CD4-positive, CD25-positive, alpha-beta regulatory T cell (primary cell): ENCODE data around the gene WNT4. TPM values are rescaled to one million over a fixed set of nuclear protein-coding genes. Genes with fewer than 3 reads are reported as not detected.
A peak's percentile ranks its signal among the peaks of the same experiment; 100 is the strongest.

ENCODE experiments used
- ATAC-seq, 2 donors: fragments of 150-1000 bp; cut with Tn5 transposase; one replicate each; pipeline ENCODE4 v1.10.0; 2021; ENCODE audit warnings: low read depth in 2 of 2, moderate number of reproducible peaks in 2 of 2, moderate library complexity in 1 of 2
- DNase-seq, 3 donors: peaks; one replicate each; pipeline versions ENCODE4 v3.0.0 to v3.0.0-alpha.2; 2012 to 2022; ENCODE audit warnings: mixed read lengths in 1 of 3
- H3K27ac ChIP-seq: one replicate; pipeline ENCODE4 v1.7.0; 2013; ENCODE audit warnings: mild to moderate bottlenecking, low read length; ENCODE audit not compliant: insufficient read depth, poor library complexity, severe bottlenecking
- H3K27me3 ChIP-seq: one replicate; pipeline ENCODE4 v1.7.0; 2013; ENCODE audit warnings: low read length; ENCODE audit not compliant: control insufficient read depth, insufficient read depth
- H3K36me3 ChIP-seq: one replicate; pipeline ENCODE4 v1.7.0; 2013; ENCODE audit warnings: mild to moderate bottlenecking, low read length, moderate library complexity; ENCODE audit not compliant: control insufficient read depth, insufficient read depth
- H3K4me1 ChIP-seq: 2 replicates; pipeline ENCODE4 v1.7.0; 2013; ENCODE audit warnings: mild to moderate bottlenecking, low read length; ENCODE audit not compliant: insufficient read depth, control insufficient read depth, poor library complexity, severe bottlenecking
- H3K4me3 ChIP-seq: one replicate; pipeline ENCODE4 v1.7.0; 2013; ENCODE audit warnings: low read depth, mild to moderate bottlenecking, low read length, moderate library complexity
- H3K9me3 ChIP-seq, 2 experiments: 1 replicate in 1 of 2; 2 replicates in 1 of 2; pipeline ENCODE4 v1.7.0; 2013; ENCODE audit warnings: low read length in 2 of 2, mild to moderate bottlenecking in 1 of 2, moderate library complexity in 1 of 2; ENCODE audit not compliant: control insufficient read depth in 2 of 2
- H3K27ac Mint-ChIP-seq, 3 donors: one replicate each; pipeline ENCODE4 v1.8.0; 2020 to 2022; ENCODE audit warnings: mild to moderate bottlenecking in 3 of 3, mixed read lengths in 3 of 3, moderate library complexity in 2 of 3
- H3K27me3 Mint-ChIP-seq: one replicate; pipeline ENCODE4 v1.8.0; 2022; ENCODE audit warnings: mild to moderate bottlenecking, mixed read lengths
- H3K36me3 Mint-ChIP-seq: one replicate; pipeline ENCODE4 v1.8.0; 2020; ENCODE audit warnings: mixed read lengths
- H3K4me1 Mint-ChIP-seq, 4 donors: one replicate each; pipeline ENCODE4 v1.8.0; 2020 to 2022; ENCODE audit warnings: mixed read lengths in 4 of 4, mild to moderate bottlenecking in 1 of 4
- H3K4me3 Mint-ChIP-seq, 4 donors: one replicate each; pipeline ENCODE4 v1.8.0; 2020 to 2022; ENCODE audit warnings: mild to moderate bottlenecking in 4 of 4, mixed read lengths in 4 of 4, moderate library complexity in 3 of 4
- H3K9me3 Mint-ChIP-seq, 7 donors: one replicate each; pipeline ENCODE4 v1.8.0; 2020 to 2022; ENCODE audit warnings: mixed read lengths in 7 of 7, mild to moderate bottlenecking in 3 of 7, moderate library complexity in 2 of 7
- polyA plus RNA-seq, 4 donors: library from polyadenylated mRNA; unstranded; fragments of 300-500 nt; fragmentation: Illumina TruSeq; gene quantifications; one replicate each; pipeline ENCODE4 v1.2.3, GENCODE V29; 2021
- total RNA-seq: library from RNA; stranded (reverse); gene quantifications from one replicate; pipeline ENCODE4 v1.2.3, GENCODE V29; 2022

WNT4 gene
- total and polyA plus RNA-seq, 5 donors from 2014 or later: 0.06 to 0.13 TPM; not detected in 3

DNA sequence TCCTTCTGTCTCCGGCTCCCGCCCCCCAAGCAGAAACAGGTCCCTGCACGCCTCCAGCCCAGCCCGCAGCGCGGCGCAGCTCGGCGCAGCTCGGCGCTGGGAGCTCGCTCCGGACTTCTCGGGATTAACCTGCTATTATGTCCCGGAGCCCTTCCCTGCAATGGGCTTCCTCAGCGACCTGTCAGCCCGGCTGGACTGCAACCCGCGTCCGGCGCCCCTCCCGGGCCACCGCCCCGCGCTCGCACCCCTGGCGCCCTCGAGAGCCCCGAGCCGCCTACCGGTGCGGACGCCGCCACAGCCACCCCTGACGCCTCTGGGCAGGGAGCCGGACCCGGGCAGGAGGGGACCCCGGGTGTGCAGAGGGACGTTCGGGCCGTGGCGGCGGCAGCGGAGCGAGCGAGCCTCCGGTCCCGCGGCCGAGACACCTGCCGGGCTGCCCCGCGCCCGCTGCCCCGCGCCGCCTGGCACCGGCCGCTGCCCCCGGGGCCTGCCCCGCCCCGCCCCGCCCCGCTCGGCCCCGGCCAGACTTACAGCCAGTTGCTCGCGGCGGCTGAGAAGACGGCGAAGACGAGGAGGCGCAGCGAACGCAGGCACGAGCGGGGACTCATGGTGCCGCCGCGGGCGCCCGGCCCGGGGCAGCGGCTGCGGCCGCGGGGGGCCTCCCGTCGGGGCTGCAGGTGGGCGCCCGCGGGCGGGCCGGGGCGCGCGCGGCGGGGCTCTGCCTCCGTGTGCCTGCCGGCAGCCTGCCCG lies 407 bp downstream of the WNT4 start:
- H3K27ac ChIP-seq: no peak overlapping the region
- Mint-ChIP-seq H3K27ac (no peak overlapping the region), H3K36me3 (no peaks in the 10 kb centered on the region), H3K9me3 (no peaks in the 10 kb centered on the region), H3K4me3 (peak overlapping the region in 2 of 4 donors; percentile 63 to 68), H3K4me1 (peaks cover 0 to 13% (median 8%) of the 10 kb centered on the region in 4 donors), H3K27me3 (peaks cover 74% of the 10 kb centered on the region)
- no peak for DNase-seq
- H3K27me3 ChIP-seq: peaks cover 26% of the 10 kb centered on the region
- peak in 1 of 2 donors; percentile 10 for ATAC-seq
- no peak overlapping the region for H3K4me3 ChIP-seq
- H3K9me3 ChIP-seq: no peaks in the 10 kb centered on the region
- H3K4me1 ChIP-seq: peaks cover 7% of the 10 kb centered on the region
- H3K36me3 ChIP-seq: no peaks in the 10 kb centered on the region

DNA sequence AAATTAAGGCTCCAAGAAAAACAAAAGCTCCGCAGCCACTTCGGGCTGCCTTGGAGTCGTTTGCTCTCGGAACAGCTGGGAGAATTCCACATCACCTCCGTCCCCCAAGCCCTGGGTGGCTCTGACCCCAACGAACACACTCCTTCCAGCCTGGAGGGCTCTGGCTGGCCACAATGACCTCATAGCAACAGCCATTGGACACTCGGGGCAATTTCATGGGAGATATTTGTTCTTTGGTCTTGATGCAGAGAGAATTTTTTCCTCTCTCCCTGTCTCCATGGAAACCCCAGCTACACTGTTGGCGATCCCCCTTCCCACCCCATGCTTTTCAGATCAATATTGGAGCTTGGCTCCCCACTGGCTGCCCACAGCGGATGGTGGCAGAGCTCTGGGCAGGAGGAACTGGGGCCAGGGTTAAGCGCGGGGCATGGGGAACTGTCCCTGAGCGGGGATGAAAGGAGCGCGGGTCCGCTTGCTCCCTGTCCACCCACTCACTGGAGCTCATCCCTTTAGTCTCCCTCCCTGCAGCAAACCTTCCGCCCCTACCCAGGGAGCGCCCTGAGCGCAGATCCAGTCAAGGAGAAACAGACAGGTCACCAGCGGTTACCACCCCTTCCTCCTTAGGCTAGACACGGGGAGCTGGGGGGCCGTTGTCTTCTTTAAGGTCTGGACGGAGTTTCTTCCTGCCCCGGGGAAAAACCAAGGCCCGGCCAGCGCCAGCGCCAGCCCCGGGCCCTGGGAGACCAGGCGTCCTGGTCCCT lies 1.2 kb downstream of the WNT4 start:
- Mint-ChIP-seq H3K4me3 (peak overlapping the region; percentile 47 to 68 (median 62)), H3K27me3 (peaks cover 69% of the 10 kb centered on the region), H3K4me1 (peaks cover 0 to 13% (median 8%) of the 10 kb centered on the region in 4 donors), H3K27ac (no peak overlapping the region), H3K9me3 (no peaks in the 10 kb centered on the region), H3K36me3 (no peaks in the 10 kb centered on the region)
- H3K36me3 ChIP-seq: no peaks in the 10 kb centered on the region
- no peak for ATAC-seq
- no peak overlapping the region for H3K27ac ChIP-seq
- no peak overlapping the region for H3K4me3 ChIP-seq
- DNase-seq: no peak
- peaks cover 7% of the 10 kb centered on the region for H3K4me1 ChIP-seq
- H3K9me3 ChIP-seq: no peaks in the 10 kb centered on the region
- H3K27me3 ChIP-seq: peaks cover 24% of the 10 kb centered on the region

DNA sequence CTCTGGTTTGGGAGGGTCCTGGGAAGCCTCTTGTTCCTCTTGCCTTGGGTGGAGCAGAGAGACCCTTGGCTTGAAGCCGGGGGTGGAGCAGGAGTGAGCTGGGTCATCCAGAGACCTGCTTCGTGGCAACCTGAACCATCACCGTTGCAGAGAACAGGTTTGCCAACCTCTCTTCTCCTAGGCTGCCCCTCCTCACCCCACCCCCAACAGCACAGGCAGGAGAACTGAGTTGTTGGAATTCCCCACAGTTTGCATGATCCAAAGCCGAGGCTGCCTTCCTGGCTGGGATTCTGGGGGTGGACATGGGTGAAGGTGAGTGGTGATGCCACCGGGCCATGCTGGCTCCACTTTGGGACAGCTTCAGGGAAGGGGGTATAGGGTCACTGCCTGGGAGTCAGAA lies 2.2 kb downstream of the WNT4 start:
- Mint-ChIP-seq H3K36me3 (no peaks in the 10 kb centered on the region), H3K4me3 (peak overlapping the region in 2 of 4 donors; percentile 24 to 35), H3K9me3 (no peaks in the 10 kb centered on the region), H3K4me1 (peaks cover 0 to 13% (median 8%) of the 10 kb centered on the region in 4 donors), H3K27ac (no peak overlapping the region), H3K27me3 (peaks cover 61% of the 10 kb centered on the region)
- Histone ChIP-seq H3K4me1 (peaks cover 7% of the 10 kb centered on the region), H3K9me3 (no peaks in the 10 kb centered on the region), H3K36me3 (no peaks in the 10 kb centered on the region), H3K27ac (no peak overlapping the region), H3K27me3 (peaks cover 24% of the 10 kb centered on the region), H3K4me3 (no peak overlapping the region)
- no peak for ATAC-seq
- no peak for DNase-seq

DNA sequence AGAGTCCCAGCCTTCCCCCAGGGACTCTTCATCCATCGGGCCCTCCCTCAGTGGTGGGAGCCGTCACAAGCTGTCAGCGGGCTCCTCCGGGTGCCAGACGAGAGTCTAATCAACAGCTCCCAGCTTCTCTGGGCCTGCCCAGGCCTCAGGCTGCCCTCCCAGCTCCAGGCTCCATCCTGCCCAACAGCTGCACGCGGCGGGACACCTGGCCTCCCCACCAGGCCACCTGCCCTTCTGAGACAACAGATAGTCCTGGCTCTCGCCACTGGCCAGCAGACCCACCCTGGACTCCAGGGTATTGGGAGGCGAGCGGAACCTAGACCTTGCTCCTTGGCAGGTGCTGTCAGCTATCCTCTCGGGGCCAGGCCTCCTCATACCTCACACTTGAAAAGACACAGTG lies 3.1 kb downstream of the WNT4 start:
- peaks cover 52% of the 10 kb centered on the region for H3K27me3 Mint-ChIP-seq
- peaks cover 0 to 13% (median 8%) of the 10 kb centered on the region in 4 donors for H3K4me1 Mint-ChIP-seq
- Histone ChIP-seq H3K27me3 (peaks cover 22% of the 10 kb centered on the region), H3K9me3 (no peaks in the 10 kb centered on the region), H3K4me3 (no peak overlapping the region), H3K27ac (no peak overlapping the region), H3K36me3 (no peaks in the 10 kb centered on the region), H3K4me1 (peaks cover 7% of the 10 kb centered on the region)
- H3K27ac Mint-ChIP-seq: no peak overlapping the region
- ATAC-seq (no peak), DNase-seq (no peak)
- H3K36me3 Mint-ChIP-seq: no peaks in the 10 kb centered on the region
- H3K4me3 Mint-ChIP-seq: peak overlapping the region in 1 of 4 donors; percentile 24
- H3K9me3 Mint-ChIP-seq: no peaks in the 10 kb centered on the region

DNA sequence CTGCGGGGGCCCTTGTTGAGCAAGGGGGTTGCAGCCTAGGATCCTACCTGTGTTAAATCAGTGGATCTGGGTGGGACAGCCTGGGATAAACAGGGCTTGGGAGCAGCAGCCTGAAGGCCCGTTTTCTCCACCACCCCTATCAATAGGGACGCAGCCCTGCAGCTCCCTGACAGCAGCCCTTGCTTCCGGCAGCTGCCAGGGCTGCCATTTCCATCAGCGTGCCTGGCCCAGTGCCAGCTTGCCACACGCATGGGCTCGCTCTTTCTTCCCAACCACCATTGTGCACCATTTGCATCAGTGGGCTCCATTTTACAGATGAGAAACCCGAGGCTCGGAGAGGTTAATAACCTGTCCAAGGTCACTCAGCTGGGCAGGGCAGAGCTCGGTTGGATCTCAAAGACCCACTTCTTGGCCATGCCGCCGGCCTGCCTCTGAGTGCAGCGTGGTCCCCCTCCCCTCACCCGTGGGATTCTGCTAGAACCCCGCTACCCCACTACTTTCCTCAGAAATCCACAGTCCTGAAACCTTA lies 3.8 kb downstream of the WNT4 start:
- H3K9me3 Mint-ChIP-seq: no peaks in the 10 kb centered on the region
- H3K4me3 Mint-ChIP-seq: no peak overlapping the region

DNA sequence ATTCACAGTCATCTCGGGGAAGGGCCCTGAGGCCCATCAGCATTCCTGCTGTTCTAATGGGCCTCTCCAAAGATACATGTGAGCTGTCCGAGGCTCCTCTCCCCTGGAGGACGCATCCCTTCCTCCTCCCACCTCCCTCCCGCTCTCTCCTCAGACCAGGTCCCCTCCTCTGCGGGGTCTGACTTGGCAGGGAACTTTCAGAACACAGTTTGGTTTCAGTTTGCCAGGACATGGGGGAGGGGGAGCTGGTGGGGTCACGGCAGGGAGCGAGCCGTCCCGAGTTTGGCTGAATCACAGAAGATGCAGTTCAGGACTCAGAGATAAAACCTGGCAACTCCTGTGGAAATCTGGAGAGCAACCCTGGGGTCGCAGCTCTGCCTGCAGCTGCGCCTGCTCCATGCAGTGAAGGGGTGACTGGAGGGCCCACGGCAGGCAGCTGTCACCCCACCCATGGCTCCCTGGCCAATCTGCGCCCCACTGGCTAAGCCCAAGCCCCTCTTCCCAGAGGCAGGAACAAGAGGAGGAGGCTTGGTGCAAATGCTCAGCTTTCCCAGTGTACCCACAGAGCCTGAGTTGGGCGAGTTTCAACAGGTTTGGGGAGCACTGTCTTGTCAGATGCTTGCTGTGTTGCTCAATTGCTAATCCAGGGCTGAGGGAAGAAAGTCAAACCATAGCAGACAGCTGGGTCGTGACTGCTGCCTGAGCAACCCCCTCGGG lies 5.7 kb downstream of the WNT4 start:
- H3K27me3 ChIP-seq: peaks cover 14% of the 10 kb centered on the region
- H3K4me1 Mint-ChIP-seq: peaks cover 0 to 4% (median 1%) of the 10 kb centered on the region in 4 donors
- no peak overlapping the region for H3K4me3 ChIP-seq

More for the DNA sequence above, 3.8 kb downstream of the WNT4 start:
- peaks cover 19% of the 10 kb centered on the region for H3K27me3 ChIP-seq
- H3K9me3 ChIP-seq: no peaks in the 10 kb centered on the region
- no peaks in the 10 kb centered on the region for H3K36me3 ChIP-seq
- DNase-seq (no peak), ATAC-seq (no peak)
- H3K4me1 Mint-ChIP-seq: peaks cover 0 to 11% (median 6%) of the 10 kb centered on the region in 4 donors
- no peaks in the 10 kb centered on the region for H3K36me3 Mint-ChIP-seq
- H3K4me3 ChIP-seq: no peak overlapping the region
- H3K27ac Mint-ChIP-seq: no peak overlapping the region
- H3K27me3 Mint-ChIP-seq: peaks cover 46% of the 10 kb centered on the region
- H3K4me1 ChIP-seq: peaks cover 7% of the 10 kb centered on the region
- no peak overlapping the region for H3K27ac ChIP-seq

DNA sequence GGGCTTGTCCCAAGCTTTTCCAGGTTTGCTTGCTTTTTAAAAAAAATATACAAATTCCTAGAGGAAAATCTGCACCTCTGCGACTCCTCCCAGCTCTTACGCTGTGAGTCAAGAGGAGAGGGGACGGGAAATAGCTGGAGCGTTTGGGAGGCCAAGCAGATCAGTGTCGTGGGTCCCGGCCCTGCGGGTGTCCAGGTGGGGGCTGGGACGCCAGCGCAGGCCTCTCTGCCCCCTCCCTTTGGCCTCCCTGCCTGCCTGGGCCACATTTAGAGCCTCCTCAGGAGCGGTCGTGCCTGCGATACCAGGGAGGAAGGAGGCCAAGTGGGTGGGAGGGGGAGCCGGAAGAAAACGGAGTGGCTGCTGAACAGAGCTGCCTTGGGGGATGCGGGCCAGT lies 9.0 kb downstream of the WNT4 start:
- H3K4me3 ChIP-seq: no peak overlapping the region
- H3K4me1 ChIP-seq: no peaks in the 10 kb centered on the region
- Mint-ChIP-seq H3K4me1 (no peaks in the 10 kb centered on the region), H3K27ac (no peak overlapping the region), H3K9me3 (no peaks in the 10 kb centered on the region), H3K4me3 (no peak overlapping the region), H3K27me3 (peaks cover 14% of the 10 kb centered on the region), H3K36me3 (peaks cover 3% of the 10 kb centered on the region)
- H3K36me3 ChIP-seq: no peaks in the 10 kb centered on the region
- ATAC-seq (no peak), DNase-seq (no peak)
- no peaks in the 10 kb centered on the region for H3K9me3 ChIP-seq
- no peak overlapping the region for H3K27ac ChIP-seq
- no peaks in the 10 kb centered on the region for H3K27me3 ChIP-seq

More for the DNA sequence above, 5.7 kb downstream of the WNT4 start:
- Histone ChIP-seq H3K9me3 (no peaks in the 10 kb centered on the region), H3K4me1 (peaks cover 4% of the 10 kb centered on the region), H3K36me3 (no peaks in the 10 kb centered on the region), H3K27ac (no peak overlapping the region)
- ATAC-seq (no peak), DNase-seq (no peak)
- H3K9me3 Mint-ChIP-seq: no peaks in the 10 kb centered on the region
- H3K27ac Mint-ChIP-seq: no peak overlapping the region
- no peaks in the 10 kb centered on the region for H3K36me3 Mint-ChIP-seq
- H3K4me3 Mint-ChIP-seq: no peak overlapping the region
- H3K27me3 Mint-ChIP-seq: peaks cover 39% of the 10 kb centered on the region
